Jurkat, Clone E6-1 (cell line): ENCODE measurements around the gene PCDHGA8.
"Not testable (repeated sequence)": the region's sequence is repeated elsewhere in the genome, so short reads cannot be mapped to it uniquely, and the experiment has no call there.

Experiments
- DNase-seq: peaks from one replicate; pipeline ENCODE4 v3.0.0-alpha.2; 2011; ENCODE audit warnings: low read depth, low spot score
- H3K4me3 ChIP-seq: 2 replicates; pipeline ENCODE4 v1.5.1; 2011; ENCODE audit warnings: mild to moderate bottlenecking, low read length, control low read depth, moderate library complexity

PCDHGA8 gene

DNA sequence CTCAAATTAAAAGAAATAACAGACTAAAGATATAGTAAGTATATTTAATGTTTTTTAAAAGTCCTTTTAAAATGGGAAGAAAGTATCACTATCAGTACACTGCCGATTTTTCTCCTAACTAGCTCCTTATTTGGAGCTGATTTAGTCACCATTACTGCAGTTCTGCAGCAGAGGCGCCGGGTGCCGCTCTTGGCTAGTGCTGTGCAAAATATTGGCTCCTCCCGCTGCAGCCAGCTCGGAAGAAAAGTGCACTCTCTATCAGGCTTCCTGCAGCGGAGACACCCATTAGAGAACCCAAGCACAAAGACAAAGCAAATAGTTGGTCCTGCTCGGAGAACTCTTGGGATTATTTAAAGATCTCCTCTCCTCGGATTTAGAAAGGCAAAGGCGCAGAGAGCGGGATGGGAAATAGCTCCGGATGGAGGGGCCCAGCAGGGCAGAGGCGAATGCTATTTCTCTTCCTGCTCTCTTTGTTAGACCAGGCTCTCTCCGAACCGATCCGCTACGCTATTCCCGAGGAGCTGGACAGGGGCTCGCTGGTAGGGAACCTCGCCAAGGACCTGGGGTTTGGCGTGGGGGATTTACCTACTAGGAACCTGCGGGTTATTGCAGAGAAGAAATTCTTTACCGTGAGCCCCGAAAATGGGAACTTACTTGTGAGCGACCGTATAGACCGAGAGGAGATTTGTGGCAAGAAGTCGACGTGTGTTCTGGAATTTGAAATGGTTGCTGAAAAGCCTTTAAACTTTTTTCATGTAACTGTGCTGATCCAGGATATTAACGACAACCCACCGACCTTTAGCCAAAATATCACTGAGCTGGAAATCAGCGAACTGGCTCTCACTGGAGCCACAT is 22.2 kb upstream of the PCDHGA8 start, which contains the start of gene PCDHGB3:
Gene PCDHGB3 (plus strand): TSS at position 249 of the 855 bp plus-strand sequence. CDS start 153 bp downstream, at position 402.
- DNase-seq: no peak
- no peak within 1 kb of the TSS for H3K4me3 ChIP-seq

DNA sequence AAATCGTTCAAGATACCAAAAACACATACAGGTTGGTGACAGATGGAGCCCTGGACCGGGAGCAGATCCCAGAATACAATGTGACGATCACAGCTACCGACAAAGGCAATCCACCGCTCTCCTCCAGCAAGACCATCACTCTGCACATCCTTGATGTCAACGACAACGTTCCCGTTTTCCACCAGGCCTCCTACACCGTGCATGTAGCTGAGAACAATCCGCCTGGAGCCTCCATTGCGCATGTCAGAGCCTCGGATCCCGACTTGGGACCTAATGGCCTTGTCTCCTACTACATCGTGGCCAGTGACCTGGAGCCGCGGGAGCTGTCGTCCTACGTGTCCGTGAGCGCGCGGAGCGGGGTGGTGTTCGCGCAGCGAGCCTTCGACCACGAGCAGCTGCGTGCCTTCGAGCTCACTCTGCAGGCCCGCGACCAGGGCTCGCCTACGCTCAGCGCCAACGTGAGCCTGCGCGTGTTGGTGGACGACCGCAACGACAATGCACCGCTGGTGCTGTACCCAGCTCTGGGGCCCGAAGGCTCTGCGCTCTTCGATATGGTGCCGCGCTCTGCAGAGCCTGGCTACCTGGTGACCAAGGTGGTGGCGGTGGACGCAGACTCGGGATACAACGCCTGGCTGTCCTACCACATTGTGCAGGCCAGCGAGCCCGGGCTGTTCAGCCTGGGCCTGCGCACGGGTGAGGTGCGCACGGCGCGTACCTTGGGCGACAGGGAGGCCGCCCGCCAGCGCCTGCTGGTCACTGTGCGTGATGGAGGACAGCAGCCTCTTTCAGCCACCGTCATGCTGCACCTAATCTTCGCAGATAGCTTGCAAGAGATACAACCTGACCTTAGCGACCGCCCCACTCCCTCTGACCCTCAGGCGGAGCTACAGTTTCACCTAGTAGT is 20.6 kb upstream of the PCDHGA8 start:
- DNase-seq: no peak
- H3K4me3 ChIP-seq: no peak overlapping the region

DNA sequence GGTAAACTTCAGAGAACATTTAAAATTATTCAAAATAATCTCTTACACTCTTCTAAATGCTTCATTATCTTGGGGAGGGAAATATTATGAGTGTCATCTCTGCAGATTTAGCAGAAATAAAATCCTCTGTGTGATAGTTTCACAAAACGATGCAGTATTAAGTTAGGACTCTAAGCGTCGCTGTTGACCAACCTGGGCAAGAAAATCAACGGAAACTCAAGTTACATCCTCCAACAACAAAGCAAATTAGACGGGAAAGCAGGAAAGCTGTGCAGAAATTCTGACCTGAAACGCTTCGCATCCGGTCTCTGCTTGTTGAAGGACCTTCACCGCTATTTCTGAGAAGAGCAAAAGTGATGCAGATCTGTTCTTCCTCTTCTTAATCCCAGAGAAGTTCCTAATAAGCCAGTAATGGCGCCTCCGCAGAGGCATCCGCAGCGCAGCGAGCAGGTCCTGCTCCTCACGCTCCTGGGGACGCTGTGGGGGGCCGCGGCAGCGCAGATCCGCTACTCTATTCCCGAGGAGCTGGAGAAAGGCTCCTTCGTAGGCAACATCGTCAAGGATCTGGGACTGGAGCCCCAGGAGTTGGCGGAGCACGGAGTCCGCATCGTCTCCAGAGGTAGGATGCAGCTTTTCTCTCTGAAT is 18.6 kb upstream of the PCDHGA8 start, which contains the start of gene PCDHGA6:
Gene PCDHGA6 (plus strand): TSS at position 219 of the 645 bp plus-strand sequence. CDS start 193 bp downstream, at position 412.
- DNase-seq: no peak
- no peak within 1 kb of the TSS for H3K4me3 ChIP-seq

DNA sequence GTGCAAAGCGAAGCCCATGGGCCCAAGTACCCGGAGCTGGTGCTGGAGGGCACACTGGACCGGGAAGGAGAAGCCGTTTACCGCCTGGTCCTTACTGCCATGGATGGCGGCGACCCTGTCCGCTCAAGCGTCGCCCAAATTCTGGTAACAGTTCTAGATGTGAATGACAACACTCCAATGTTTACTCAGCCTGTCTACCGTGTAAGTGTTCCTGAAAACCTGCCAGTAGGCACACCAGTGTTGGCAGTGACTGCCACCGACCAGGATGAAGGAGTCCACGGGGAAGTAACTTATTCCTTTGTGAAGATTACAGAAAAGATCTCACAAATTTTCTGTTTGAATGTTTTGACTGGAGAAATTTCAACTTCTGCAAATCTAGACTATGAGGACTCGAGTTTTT is 17.8 kb upstream of the PCDHGA8 start:
- DNase-seq: no peak
- no peak overlapping the region for H3K4me3 ChIP-seq

- DNase-seq, H3K4me3 ChIP-seq: not testable (repeated sequence)
Measured at GRCh38 chr5:141375444-141376155, 16.8 kb upstream of the PCDHGA8 start.

DNA sequence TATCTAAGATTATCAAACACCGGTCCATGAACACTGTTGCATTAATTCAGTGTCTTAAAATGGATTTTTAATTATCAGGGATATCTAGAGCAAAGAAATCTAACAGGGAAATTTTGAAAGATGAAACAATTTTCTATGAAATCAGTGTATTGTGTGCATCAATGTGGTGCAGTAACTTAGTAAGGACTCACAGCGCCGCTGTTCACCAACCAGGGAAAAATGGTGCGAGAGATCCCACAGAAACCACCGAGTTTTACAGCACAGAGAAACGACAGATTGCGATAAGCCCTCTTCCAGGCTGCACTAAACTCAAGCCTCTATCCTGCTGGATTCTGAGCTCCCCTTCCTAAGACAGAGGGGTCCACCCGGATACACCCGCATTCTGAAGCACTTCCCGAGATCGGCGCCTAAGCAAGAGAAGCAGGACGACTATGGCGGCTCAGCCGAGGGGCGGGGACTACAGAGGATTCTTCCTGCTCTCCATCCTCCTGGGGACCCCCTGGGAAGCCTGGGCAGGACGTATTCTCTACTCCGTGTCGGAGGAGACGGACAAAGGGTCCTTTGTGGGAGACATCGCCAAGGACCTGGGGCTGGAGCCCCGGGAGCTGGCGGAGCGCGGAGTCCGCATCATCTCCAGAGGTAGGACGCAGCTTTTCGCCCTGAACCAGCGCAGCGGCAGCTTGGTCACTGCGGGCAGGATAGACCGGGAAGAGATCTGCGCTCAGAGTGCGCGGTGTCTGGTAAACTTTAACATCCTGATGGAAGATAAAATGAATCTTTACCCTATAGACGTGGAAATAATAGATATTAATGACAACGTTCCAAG is 9.8 kb upstream of the PCDHGA8 start, which contains the start of gene PCDHGA7:
Gene PCDHGA7 (plus strand): TSS at position 274 of the 826 bp plus-strand sequence. CDS start 158 bp downstream, at position 432.
- DNase-seq: no peak
- no peak within 1 kb of the TSS for H3K4me3 ChIP-seq

- no peak overlapping the region for H3K4me3 ChIP-seq
- no peak for DNase-seq
Measured at GRCh38 chr5:141383345-141383744, 9.1 kb upstream of the PCDHGA8 start.

- no peak for DNase-seq
- no peak overlapping the region for H3K4me3 ChIP-seq
Measured at GRCh38 chr5:141384471-141385267, 7.8 kb upstream of the PCDHGA8 start.

- H3K4me3 ChIP-seq, DNase-seq: not testable (repeated sequence)
Measured at GRCh38 chr5:141387557-141388311, 4.7 kb upstream of the PCDHGA8 start, which contains the start of gene PCDHGB4. Gene PCDHGB4, plus strand, starts transcription at chr5:141387698. Its CDS starts 187 bp downstream, at chr5:141387885.

DNA sequence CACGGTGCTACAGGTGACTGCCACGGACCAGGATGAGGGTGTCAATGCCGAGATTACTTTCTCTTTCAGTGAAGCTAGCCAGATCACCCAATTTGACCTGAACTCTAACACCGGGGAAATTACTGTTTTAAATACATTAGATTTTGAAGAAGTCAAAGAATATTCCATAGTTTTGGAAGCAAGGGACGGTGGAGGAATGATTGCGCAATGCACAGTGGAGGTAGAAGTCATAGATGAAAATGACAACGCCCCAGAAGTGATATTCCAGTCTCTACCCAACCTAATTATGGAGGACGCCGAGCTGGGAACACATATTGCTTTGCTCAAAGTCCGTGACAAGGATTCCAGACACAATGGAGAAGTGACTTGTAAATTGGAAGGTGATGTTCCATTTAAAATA is 3.8 kb upstream of the PCDHGA8 start:
- no peak for DNase-seq
- no peak overlapping the region for H3K4me3 ChIP-seq

GRCh38 chr5:141389153-141390042 is 3.0 kb upstream of the PCDHGA8 start:
- H3K4me3 ChIP-seq: no peak overlapping the region
- DNase-seq: no peak

- no peak overlapping the region for H3K4me3 ChIP-seq
- DNase-seq: no peak
Measured at GRCh38 chr5:141393267-141393666, 834 bp downstream of the PCDHGA8 start.

DNA sequence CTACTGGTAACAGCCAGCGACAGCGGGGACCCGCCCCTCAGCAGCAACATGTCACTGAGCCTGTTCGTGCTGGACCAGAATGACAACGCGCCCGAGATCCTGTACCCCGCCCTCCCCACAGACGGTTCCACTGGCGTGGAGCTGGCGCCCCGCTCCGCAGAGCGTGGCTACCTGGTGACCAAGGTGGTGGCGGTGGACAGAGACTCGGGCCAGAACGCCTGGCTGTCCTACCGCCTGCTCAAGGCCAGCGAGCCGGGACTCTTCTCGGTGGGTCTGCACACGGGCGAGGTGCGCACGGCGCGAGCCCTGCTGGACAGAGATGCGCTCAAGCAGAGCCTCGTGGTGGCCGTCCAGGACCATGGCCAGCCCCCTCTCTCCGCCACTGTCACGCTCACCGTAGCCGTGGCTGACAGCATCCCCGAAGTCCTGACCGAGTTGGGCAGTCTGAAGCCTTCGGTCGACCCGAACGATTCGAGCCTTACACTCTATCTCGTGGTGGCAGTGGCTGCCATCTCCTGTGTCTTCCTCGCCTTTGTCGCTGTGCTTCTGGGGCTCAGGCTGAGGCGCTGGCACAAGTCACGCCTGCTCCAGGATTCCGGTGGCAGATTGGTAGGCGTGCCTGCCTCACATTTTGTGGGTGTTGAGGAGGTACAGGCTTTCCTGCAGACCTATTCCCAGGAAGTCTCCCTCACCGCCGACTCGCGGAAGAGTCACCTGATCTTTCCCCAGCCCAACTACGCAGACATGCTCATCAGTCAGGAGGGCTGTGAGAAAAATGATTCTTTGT is 2.2 kb downstream of the PCDHGA8 start:
- not testable (repeated sequence) for DNase-seq, H3K4me3 ChIP-seq

DNA sequence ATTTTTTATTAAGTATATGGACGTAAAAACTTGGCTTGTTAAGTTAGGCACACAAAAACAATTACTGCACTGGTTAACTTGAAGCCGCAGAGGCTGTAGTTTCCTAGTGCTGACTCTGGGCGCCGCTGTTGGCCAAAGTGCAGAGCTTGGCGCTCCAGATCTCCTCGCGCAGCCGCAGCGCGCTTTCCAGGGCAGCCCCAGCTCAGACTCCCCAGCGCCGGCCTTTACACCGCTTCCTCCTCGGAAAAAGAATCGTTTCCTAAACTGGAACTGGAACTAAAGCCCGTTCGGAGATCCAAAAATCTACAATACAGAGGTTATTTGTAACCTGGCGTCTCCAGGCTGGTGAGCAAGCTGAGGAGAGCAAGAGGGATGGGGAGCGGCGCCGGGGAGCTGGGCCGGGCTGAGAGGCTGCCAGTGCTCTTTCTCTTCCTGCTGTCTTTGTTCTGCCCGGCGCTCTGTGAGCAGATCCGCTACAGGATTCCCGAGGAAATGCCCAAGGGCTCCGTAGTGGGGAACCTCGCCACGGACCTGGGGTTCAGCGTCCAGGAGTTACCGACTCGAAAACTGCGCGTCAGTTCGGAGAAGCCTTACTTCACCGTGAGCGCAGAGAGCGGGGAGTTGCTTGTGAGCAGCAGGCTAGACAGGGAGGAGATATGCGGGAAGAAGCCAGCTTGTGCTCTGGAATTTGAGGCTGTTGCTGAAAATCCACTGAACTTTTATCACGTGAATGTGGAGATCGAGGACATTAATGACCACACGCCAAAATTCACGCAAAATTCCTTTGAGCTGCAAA is 5.5 kb downstream of the PCDHGA8 start, which contains the start of gene PCDHGB5:
Gene PCDHGB5 (plus strand): TSS at position 192 of the 796 bp plus-strand sequence. CDS start 181 bp downstream, at position 373.
- not testable (repeated sequence) for H3K4me3 ChIP-seq, DNase-seq
